Measurements from ENCODE around the gene TUBB.
"Not testable (repeated sequence)": the region's sequence is repeated elsewhere in the genome, so short reads cannot be mapped to it uniquely, and the experiment has no call there.

TUBB gene

GRCh38 chr6:30761791-30762429, 41.8 kb downstream of the TUBB start:
- DNase-seq (ENCODE audit: low spot score) = no peak

GRCh38 chr6:30763155-30763617, 43.0 kb downstream of the TUBB start:
- DNase-seq (ENCODE audit: low spot score) = no peak

GRCh38 chr6:30763618-30764489, 43.7 kb downstream of the TUBB start:
- DNase-seq (ENCODE audit: low spot score) = no peak

GRCh38 chr6:30764490-30765043, 44.4 kb downstream of the TUBB start:
- not testable (repeated sequence) for DNase-seq (ENCODE audit: low spot score)

GRCh38 chr6:30765495-30765894, 45.3 kb downstream of the TUBB start:
- DNase-seq (ENCODE audit: low spot score) = not testable (repeated sequence)

GRCh38 chr6:30766461-30767157, 46.5 kb downstream of the TUBB start:
- no peak for DNase-seq (ENCODE audit: low spot score)

GRCh38 chr6:30767158-30767943, 47.2 kb downstream of the TUBB start:
- DNase-seq (ENCODE audit: low spot score) = no peak

GRCh38 chr6:30767944-30768301, 47.8 kb downstream of the TUBB start:
- no peak for DNase-seq (ENCODE audit: low spot score)

GRCh38 chr6:30768634-30769087, 48.5 kb downstream of the TUBB start:
- no peak for DNase-seq (ENCODE audit: low spot score)

GRCh38 chr6:30769088-30769852, 49.1 kb downstream of the TUBB start:
- no peak for DNase-seq (ENCODE audit: low spot score)

GRCh38 chr6:30769853-30770524, 49.8 kb downstream of the TUBB start:
- DNase-seq (ENCODE audit: low spot score) = no peak

GRCh38 chr6:30770592-30770991, 50.4 kb downstream of the TUBB start:
- no peak for DNase-seq (ENCODE audit: low spot score)

- no peak for DNase-seq (ENCODE audit: low spot score)
Measured at GRCh38 chr6:30774701-30775100, 54.5 kb downstream of the TUBB start.
